NCI-H187 treated with DMSO at 0.1 percent for 48 hours (cell line): Measurements from ENCODE around the gene CDHR2.

ENCODE experiments used
- DNase-seq: peaks from one replicate; lab custom pipeline; 2025; lab: John Stamatoyannopoulos, UW

Gene CDHR2

GRCh38 chr5:176620333-176620981, 71.3 kb downstream of the CDHR2 start:
- no peak for DNase-seq

- no peak for DNase-seq
Measured at GRCh38 chr5:176621661-176622079, 72.5 kb downstream of the CDHR2 start.

DNA sequence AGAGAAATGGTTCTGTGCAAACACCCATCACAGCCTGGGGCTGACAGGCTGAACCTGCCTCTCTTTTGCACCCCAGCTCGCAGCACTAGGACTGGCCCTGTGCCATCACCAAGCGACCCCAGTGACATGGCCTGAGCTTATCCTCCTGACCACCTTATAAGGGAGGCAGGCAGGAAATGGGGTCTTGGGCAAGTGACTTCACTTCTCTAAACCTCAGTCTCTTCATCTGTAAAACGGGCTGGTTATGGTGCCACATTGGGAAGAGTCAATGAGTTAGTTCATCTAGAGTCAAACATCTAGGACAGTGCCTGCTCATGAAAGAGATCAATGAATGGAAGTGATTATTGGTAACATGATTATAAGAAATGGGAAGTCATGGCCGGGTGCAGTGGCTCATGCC, 75.0 kb downstream of the CDHR2 start:
- DNase-seq = no peak

DNA sequence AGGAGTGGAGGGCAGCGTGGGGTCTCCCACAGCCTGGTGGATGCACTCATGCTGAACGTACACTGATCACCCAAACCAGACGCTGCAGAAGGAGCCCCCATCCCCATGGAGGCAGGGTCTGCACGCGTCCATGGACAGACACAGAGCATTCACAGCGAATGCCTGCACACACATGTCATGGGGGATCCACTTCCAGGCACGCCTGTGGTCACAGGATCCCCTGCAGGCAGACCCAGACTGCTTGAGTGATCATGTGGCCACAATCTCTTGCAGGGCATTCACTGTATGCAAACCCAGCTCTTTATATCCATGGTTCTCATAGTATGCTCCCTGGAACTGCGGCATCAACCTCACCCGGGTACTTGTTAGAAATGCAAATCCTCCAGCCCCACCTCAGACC, 75.8 kb downstream of the CDHR2 start:
- no peak for DNase-seq

DNA sequence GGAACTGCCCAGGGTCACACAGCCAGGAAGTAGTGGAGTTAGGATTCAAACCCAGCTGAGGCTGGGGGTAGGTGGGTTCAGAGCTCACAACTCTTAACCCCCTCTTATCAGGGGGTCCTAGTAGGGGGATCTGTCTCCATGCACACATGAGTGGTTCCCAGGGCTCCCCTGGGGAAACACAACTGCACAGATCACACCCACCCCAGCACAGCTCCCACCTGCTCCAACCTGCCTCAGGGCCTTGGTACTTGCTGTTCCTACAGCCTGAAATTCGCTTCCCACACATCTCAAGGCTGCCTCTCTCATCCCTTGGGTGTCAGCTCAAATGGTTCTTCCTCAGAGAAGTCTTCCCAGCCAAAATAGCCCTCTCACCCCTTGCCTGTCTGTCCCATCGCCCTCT, 76.4 kb downstream of the CDHR2 start:
- DNase-seq = no peak

DNA sequence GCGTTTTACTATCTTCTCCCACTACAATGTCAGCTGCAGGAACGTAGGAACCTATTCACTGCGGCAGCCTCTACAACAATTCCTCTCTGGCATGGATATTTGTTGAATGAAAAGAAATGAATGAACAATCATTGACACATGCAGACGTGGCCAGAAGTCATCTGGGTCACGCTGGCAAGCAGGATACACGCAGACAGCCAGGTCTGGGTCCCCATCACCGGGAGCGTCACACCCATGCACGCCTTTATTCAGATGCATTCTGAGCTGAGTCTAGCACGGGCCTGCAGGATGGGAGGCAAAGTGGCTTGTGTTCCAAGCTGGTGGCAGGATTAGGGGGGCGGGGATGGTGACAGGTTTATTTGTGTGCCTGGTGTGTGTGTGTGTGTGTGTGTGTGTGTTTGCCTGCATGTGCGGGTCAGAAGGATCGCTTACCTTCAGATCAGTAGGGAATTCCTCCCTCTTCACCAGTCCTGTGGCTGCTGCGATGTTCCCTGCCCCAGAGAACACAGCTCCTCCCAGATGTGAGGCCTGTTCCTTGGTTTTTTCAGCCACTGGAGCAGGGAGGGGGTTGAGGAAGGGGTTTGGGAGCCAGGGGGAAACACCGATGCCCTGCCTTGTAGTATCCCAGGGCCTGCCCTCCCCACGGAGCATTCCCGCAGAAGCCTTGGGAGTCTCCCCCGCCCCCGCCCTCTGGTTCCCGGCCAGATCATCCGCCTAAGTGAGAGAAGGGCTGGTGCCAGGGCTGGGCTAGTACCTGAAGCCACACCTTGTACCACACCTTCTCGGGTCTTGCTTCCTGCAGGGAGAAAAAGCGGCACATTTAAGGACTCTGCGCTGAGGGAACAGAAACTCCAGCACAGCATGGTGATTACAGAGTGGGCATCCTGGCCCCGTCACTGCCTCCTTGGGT, 77.1 kb downstream of the CDHR2 start:
- DNase-seq = no peak

- DNase-seq = no peak
Measured at GRCh38 chr5:176626876-176627236, 77.7 kb downstream of the CDHR2 start.

- no peak for DNase-seq
Measured at GRCh38 chr5:176627582-176627981, 78.4 kb downstream of the CDHR2 start.

GRCh38 chr5:176628406-176629228, 79.5 kb downstream of the CDHR2 start:
- no peak for DNase-seq

GRCh38 chr5:176629317-176629852, 80.2 kb downstream of the CDHR2 start:
- DNase-seq = no peak

DNA sequence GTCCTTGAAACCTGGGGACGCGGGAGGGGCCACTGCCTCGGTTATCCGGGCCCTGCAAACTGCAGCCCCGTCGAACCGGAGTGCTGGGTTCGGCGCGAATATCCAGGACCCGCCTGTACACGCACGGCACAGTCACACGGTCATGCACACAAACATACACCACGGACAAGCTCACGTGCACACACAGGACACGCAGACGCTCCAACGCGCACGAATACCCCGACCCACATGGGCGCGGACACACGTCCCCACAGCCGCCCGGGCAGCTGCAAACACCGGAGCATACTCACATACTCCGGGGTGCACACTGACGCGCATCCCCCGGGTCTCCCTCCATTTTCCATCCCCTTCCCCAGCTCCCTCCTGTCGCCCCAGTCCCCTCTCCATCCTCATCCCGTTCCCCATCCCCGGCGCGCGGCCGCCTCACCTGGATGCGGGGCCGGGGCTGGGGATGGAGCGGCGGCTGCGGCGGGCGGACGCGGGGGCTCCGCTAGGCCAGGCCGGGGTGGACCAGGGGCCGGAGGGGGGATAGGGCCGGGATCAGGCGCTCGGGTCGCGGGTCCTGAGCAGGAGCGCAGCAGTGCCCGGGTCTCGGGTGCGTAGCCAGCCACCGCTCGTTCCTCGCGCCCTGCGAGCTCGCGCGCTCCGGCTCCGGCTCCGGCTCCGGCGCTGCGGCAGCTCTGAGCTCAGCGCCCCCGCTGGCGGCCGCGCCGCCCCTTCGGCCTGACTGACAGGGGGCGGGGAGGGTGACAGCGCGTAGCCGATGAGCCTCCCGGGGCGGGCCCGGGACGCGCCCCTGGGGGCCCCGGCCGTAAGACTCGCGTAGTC, 80.9 kb downstream of the CDHR2 start, which contains the start of the genes EIF4E1B and SNCB:
TSS of gene EIF4E1B (plus strand) at position 823 of the 828 bp plus-strand sequence. CDS start 12,113 bp downstream, outside the sequence.
TSS of gene SNCB (minus strand) at position 682 of the 828 bp plus-strand sequence. CDS start 880 bp downstream, outside the sequence.
- DNase-seq = no peak

GRCh38 chr5:176630681-176631222, 81.6 kb downstream of the CDHR2 start:
- no peak for DNase-seq

- no peak for DNase-seq
Measured at GRCh38 chr5:176631383-176632200, 82.5 kb downstream of the CDHR2 start.

DNA sequence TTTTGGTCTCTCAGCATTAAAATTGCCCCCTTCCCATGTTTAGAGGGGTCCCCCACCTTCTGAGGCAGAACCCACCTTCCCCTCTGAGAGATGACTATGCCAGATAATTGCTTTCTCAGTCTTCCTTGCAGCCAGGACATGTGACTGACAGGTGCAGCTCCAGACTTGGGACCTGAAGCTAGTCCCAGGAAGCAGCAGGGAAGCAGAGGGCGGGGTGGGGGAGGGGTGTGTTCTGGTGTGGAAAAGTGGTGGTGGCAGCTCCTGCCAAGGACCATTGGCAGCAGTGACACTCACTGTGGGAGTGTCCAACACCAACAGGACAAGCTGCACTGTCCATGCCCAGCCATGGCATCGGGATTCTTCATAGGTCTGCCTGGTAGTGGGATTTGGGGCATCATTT, 83.6 kb downstream of the CDHR2 start:
- DNase-seq = no peak

- DNase-seq = no peak
Measured at GRCh38 chr5:176633598-176633997, 84.5 kb downstream of the CDHR2 start.

- DNase-seq = no peak
Measured at GRCh38 chr5:176636426-176636825, 87.3 kb downstream of the CDHR2 start.

DNA sequence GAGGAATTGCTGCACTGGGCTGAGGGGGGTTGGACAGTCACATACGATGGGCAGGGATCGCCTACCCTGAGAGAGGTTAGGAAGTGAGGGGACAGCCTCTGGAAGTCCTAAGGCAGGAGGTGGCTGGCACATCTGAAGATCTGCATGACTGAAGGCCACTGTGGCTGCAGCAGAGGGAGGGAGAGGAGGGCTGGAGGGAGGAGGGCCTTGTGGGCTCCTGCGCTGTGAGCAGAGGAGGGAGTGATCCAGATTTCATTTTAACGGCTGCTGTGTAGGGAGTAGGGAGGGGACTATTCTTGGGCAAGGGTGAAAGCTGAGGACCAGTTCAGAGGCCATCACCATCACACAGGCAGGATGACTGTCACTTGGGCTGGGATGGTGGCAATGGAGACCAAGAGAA, 88.4 kb downstream of the CDHR2 start:
- no peak for DNase-seq

DNA sequence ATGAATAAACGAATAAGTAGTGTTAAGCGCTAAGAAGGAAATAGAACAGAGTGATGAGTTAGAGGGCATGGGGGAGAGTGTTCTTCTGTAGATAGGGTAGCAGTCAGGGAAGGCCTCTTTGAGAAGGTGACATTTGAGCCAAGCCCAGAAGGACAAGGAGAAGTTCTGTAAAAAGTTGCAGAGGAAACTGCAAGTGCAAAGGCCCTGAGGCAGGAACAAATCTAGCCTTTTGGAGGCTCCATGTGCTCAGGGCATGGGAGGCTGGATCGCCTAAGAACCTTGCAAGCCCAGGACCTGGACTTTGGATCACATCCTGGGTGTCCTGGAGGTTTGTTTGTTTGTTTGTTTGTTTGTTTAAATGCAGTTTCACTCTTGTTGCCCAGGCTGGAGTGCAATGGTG, 89.3 kb downstream of the CDHR2 start:
- no peak for DNase-seq

DNA sequence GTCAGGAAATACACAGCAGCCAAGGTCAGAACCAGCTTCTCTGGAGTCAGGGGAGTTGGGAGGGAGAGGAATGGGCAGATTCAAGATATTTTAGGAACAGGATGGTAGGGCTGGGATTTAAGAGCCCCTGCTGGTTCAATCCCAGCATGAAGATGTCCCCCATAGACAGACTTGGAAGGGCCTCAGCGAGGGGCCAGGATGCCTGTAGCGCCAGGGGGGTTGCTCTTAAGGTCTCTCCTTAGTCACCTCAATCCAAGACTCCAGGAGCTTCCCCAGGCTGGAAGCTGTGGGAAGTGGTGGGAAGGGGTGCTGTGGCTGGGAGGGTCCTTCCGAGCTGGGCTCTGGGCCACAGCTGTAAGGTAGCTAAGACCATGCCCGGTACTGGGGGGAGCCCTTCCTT, 90.1 kb downstream of the CDHR2 start:
- DNase-seq = no peak

DNA sequence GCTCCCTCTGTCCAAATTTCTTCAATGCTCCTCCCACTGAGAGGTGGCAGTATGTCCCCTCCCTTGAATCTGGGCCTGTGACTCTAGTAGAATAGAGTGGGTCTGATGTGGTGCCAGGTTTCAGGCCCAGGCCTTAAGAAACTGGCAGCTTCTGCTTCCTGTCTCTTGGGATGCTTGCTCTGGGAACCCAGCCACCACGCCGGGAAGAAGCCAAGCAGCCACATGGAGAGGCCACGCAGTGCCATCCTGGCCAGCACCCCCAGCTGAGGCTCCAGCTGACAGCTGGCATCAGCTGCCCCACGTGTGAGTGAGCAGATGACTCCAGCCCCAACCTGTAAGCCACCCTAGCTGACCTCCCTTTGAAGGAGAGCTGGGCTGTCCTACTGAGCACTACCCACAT, 90.8 kb downstream of the CDHR2 start:
- DNase-seq = no peak
